ENCODE data around the gene NEO1. TPM values are rescaled to one million over a fixed set of nuclear protein-coding genes. Genes with fewer than 3 reads are reported as not detected.

Gene NEO1
- total and polyA plus RNA-seq, 7 donors, result 2.5 to 33.3 (median 22.5) TPM

DNA sequence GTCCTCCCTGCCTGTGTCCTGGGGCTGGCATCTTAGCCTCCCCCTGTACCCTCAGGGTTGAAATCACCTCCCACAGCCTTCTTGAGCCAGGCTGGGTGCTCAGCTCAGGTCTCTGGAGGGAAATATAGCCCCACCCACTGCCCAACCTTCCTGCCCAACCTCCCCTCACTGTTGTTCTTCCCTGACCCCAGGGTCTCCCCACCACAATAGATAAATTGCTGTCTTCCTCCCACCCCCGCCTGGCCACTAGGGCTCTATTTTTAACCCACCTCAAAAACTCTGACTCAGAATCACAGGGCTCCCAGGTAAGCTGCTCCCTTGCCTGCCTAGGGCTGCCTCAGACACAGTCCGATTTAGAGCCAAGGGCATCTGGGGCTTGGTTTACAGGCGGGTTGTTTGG, 301.5 kb downstream of the NEO1 start:
- peaks cover 0 to 41% (median 8%) of the 10 kb centered on the region in 3 donors for H3K27me3 ChIP-seq (ENCODE audit: insufficient read depth in 3 of 3, low read length in 2 of 3)
- DNase-seq, result no peak
- intact Hi-C loops (cut with DNase I), result no loop called here
- H3K36me3 ChIP-seq (ENCODE audit: insufficient read depth in 1 of 2, low read depth in 1 of 2), result no peaks in the 10 kb centered on the region
- H3K9me3 ChIP-seq, result no peaks in the 10 kb centered on the region
- no peaks in the 10 kb centered on the region for H3K4me1 ChIP-seq
- H3K27ac ChIP-seq, result no peak overlapping the region
- TF ChIP-seq CTCF (IDR thresholded peaks at IDR 0.05), result no peak
- ATAC-seq, result no peak
- 50 to 58% (median 52%) methylated on average over 3 of the region's 3 CpGs for WGBS, 3 donors
- H3K4me3 ChIP-seq, result no peak overlapping the region

- no peaks in the 10 kb centered on the region for H3K9me3 ChIP-seq
- H3K27me3 ChIP-seq (ENCODE audit: insufficient read depth in 3 of 3, low read length in 2 of 3), result peaks cover 0 to 45% (median 7%) of the 10 kb centered on the region in 3 donors
- ATAC-seq, result no peak
- DNase-seq, result no peak
- 77 to 82% (median 80%) methylated on average over 4 of the region's 4 CpGs for WGBS, 3 donors
- no peaks in the 10 kb centered on the region for H3K36me3 ChIP-seq (ENCODE audit: insufficient read depth in 1 of 2, low read depth in 1 of 2)
- H3K4me3 ChIP-seq, result no peak overlapping the region
- H3K4me1 ChIP-seq, result no peaks in the 10 kb centered on the region
- H3K27ac ChIP-seq, result no peak overlapping the region
- intact Hi-C loops (cut with DNase I), result no loop called here
- TF ChIP-seq CTCF (IDR thresholded peaks at IDR 0.05), result no peak
These were observed 302.0 kb downstream of the NEO1 start for GRCh38 chr15:73354241-73354640.

Measured in psoas muscle (tissue), 8 donors.